Psoas muscle (tissue), 8 donors: ENCODE results near the gene ZBTB22. TPM values are rescaled to one million over a fixed set of nuclear protein-coding genes. Genes with fewer than 3 reads are reported as not detected.
A peak's percentile ranks its signal among the peaks of the same experiment; 100 is the strongest.

Experiments
- ATAC-seq, 4 donors: fragments of 200-7000 bp; cut with Tn5 transposase; one replicate each; pipeline ENCODE4 v1.9.1; 2020; ENCODE audit warnings: moderate library complexity in 3 of 4, mild to moderate bottlenecking in 2 of 4
- DNase-seq, 2 donors: peaks; one replicate each; pipeline ENCODE4 v3.0.0-alpha.2; 2020
- H3K27ac ChIP-seq: fragments of 200-600 bp; one replicate; pipeline ENCODE4 v1.8.0; 2022
- H3K27me3 ChIP-seq, 3 donors: fragments of 200-600 bp in 1 of 3; one replicate each; pipeline versions ENCODE4 v1.6.1 to v1.8.0; 2013 to 2022; ENCODE audit warnings: low read length in 2 of 3, mild to moderate bottlenecking in 2 of 3, moderate library complexity in 1 of 3; ENCODE audit not compliant: insufficient read depth in 3 of 3
- H3K36me3 ChIP-seq, 2 donors: fragments of 200-600 bp in 1 of 2; one replicate each; pipeline versions ENCODE4 v1.6.1 to v1.8.0; 2013 to 2022; ENCODE audit warnings: low read depth in 1 of 2, mild to moderate bottlenecking in 1 of 2, moderate library complexity in 1 of 2; ENCODE audit not compliant: insufficient read depth in 1 of 2
- H3K4me1 ChIP-seq: fragments of 200-600 bp; one replicate; pipeline ENCODE4 v1.8.0; 2022
- H3K4me3 ChIP-seq: fragments of 200-600 bp; one replicate; pipeline ENCODE4 v1.8.0; 2022; ENCODE audit warnings: mild to moderate bottlenecking
- H3K9me3 ChIP-seq: fragments of 200-600 bp; one replicate; pipeline ENCODE4 v1.8.0; 2022
- WGBS, 3 donors: extraction: QIAGEN DNeasy Blood & Tissue Kit; methylation state at CpG; one replicate each; pipeline versions ENCODE4 v1.1.6 to v1.1.7; 2013; 5-methylcytosine and 5-hydroxymethylcytosine counted together
- intact Hi-C, 2 donors: fragments of 100-400 bp; cut with DNase I; formaldehyde crosslinking; loops; one replicate each; pipeline versions ENCODE4 v1.11.0 to v1.14.2; 2022
- polyA plus RNA-seq, 3 donors: library from polyadenylated mRNA; stranded (reverse); fragments of 200-250 nt; gene quantifications; one replicate each; pipeline ENCODE4 v1.2.3, GENCODE V29; 2013
- total RNA-seq, 4 donors: library from RNA; stranded (reverse); fragmentation: NEBNext Ultra II Directional in 2 of 4; extraction: Animal tissue kit (Norgen Biotek cat#: 25700) in 2 of 4; gene quantifications; one replicate each; pipeline versions ENCODE4 v1.2.1 to v1.2.4, GENCODE V29; 2021 to 2023
- TF ChIP-seq, protein P1 (sequence below): fragments of 200-600 bp; IDR thresholded peaks from one replicate; pipeline ENCODE4 v1.8.0; 2022; ENCODE audit warnings: antibody characterized with exemption
- donor health status: healthy with polysubstance abuse.
- donor health status: DM: no; HTN: no; CAD: no; lungs with moderate emphysema.
- donor health status: Bipolar disorder and iron deficiency.
- donor health status: healthy.
- donor health status: DM: yes; HTN: yes; CAD: no.
- donor health status: DM: no; HTN: no; CAD: no.
- donor health status: DM: no; HTN: no; CAD: no.
- donor health status: DM: yes; HTN: yes; CAD: no.

Gene ZBTB22
- total and polyA plus RNA-seq, 7 donors, result 4.7 to 19.7 (median 8.4) TPM

DNA sequence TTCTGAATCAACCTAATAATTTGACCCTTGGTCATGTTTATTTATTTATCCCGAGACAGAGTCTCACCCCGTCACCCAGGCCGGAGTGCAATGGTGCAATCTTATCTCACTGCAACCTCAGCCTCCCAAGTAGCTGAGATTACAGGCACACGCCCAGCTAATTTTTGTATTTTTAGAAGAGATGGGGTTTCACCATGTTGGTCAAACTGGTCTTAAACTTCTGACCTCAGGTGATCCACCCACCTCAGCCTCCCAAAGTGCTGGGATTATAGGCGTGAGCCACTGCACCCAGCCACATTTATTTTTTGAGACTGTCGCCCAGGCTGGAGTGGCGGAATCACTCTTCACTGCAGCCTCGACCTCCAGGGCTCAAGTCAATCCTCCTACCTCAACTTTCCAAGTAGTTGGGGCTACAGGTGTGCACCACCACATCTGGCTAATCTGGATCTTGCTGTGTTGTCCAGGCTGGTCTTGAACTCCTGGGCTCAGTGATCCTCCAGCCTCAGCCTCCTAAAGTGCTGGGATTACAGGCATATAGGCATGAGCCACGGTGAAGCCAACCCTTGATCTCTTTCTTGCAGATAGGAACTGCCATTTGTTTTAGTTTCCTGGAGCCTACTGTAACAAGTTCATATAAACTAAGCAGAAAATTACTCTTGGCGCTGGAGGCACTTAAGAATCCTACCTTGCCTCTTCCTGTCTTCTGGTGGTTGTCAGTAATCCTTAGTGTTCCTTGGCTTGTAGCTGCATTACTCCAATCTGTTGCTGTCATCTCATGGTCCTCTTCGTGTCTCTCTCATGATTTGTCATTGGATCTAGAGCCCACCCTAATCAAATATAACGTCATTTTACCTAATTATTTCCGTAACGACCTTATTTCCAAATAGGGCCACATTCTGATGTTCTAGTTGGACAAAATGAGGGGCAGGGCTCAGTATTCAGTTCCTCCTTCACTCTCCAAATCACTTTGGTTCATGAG is 43.3 kb downstream of the ZBTB22 start:
- 61 to 70% (median 66%) methylated on average over 14 of the region's 14 CpGs for WGBS, 3 donors
- Histone ChIP-seq H3K4me1 (peaks cover 50% of the 10 kb centered on the region), H3K27me3 (no peaks in the 10 kb centered on the region), H3K9me3 (no peaks in the 10 kb centered on the region), H3K27ac (no peak overlapping the region), H3K4me3 (peak overlapping the region; percentile 2), H3K36me3 (peaks cover 6 to 57% of the 10 kb centered on the region in 2 donors)
- ATAC-seq, result no peak
- no peak for DNase-seq
- intact Hi-C loops, result loop anchor here in 1 of 2 donors (2.0 to 10.0 kb wide), 2 partner anchors 15 to 131 kb away; partner anchors contain the start of genes PFDN6 and WDR46
- TF ChIP-seq, protein P1, sequence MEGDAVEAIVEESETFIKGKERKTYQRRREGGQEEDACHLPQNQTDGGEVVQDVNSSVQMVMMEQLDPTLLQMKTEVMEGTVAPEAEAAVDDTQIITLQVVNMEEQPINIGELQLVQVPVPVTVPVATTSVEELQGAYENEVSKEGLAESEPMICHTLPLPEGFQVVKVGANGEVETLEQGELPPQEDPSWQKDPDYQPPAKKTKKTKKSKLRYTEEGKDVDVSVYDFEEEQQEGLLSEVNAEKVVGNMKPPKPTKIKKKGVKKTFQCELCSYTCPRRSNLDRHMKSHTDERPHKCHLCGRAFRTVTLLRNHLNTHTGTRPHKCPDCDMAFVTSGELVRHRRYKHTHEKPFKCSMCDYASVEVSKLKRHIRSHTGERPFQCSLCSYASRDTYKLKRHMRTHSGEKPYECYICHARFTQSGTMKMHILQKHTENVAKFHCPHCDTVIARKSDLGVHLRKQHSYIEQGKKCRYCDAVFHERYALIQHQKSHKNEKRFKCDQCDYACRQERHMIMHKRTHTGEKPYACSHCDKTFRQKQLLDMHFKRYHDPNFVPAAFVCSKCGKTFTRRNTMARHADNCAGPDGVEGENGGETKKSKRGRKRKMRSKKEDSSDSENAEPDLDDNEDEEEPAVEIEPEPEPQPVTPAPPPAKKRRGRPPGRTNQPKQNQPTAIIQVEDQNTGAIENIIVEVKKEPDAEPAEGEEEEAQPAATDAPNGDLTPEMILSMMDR, result no peak

GRCh38 chr6:33273129-33273923 is 44.2 kb downstream of the ZBTB22 start:
- Histone ChIP-seq H3K27ac (no peak overlapping the region), H3K9me3 (no peaks in the 10 kb centered on the region), H3K4me1 (peaks cover 50% of the 10 kb centered on the region), H3K4me3 (peak overlapping the region; percentile 81), H3K27me3 (no peaks in the 10 kb centered on the region), H3K36me3 (peaks cover 6 to 57% of the 10 kb centered on the region in 2 donors)
- intact Hi-C loops, result loop anchor here in 1 of 2 donors (2.0 to 10.0 kb wide), 2 partner anchors 15 to 131 kb away; partner anchors contain the start of genes PFDN6 and WDR46
- no peak for ATAC-seq
- 56 to 67% (median 57%) methylated on average over 11 of the region's 11 CpGs for WGBS, 3 donors
- DNase-seq, result no peak
- TF ChIP-seq, protein P1, result no peak

DNA sequence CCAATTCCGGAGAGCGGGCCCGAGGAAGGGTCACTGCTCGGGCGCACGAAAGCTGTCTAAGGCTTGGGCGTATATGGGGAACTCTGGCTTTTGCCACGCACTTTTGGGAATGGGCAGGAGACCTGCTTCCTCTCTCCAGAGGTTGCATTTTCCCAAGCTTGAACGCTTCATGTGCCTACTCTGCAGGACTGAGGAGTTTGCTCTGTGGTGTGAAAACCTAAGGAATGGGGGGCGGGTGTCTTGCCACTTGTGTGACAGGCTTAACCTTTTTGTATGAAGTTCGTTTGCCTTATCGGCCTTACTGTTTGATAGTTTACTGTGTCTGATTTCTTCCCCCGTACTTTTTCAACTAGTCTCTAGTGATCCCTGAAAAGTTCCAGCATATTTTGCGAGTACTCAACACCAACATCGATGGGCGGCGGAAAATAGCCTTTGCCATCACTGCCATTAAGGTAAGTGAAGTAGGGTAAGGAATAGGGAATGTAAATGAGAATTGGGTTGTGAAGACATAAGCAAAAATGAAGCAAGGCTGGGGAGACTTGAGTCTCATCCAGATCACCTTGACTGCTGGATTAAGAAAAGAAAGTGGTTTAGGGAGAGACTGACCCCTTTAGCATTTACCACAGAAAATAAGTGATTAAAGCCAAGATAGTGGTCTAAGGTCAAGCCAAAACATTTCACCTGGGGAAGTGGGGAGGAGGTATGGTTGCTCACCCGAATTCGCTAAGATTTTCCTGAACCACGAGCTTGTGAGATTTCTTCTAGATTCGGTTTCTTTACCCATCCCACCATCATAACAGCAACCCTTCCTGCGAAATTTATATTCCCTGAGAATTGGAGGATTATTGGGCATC is 45.0 kb downstream of the ZBTB22 start:
- peak; percentile 16 to 40 (median 30) for ATAC-seq
- TF ChIP-seq, protein P1, result no peak
- no peak for DNase-seq
- Histone ChIP-seq H3K4me1 (peaks cover 50% of the 10 kb centered on the region), H3K27ac (peak overlapping the region; percentile 97), H3K36me3 (peaks cover 6 to 62% of the 10 kb centered on the region in 2 donors), H3K4me3 (peak overlapping the region; percentile 81), H3K27me3 (no peaks in the 10 kb centered on the region), H3K9me3 (no peaks in the 10 kb centered on the region)
- WGBS, 3 donors, result 9 to 11% (median 10%) methylated on average over 22 of the region's 22 CpGs
- intact Hi-C loops, result loop anchor here in 1 of 2 donors (2.0 to 10.0 kb wide), 2 partner anchors 16 to 132 kb away; partner anchors contain the start of genes PFDN6 and WDR46
